Endothelial cell of umbilical vein (primary cell): ENCODE data around the gene ANXA2R. TPM values are rescaled to one million over a fixed set of nuclear protein-coding genes. Genes with fewer than 3 reads are reported as not detected.

Experiments used
- BruUV-seq: library from RNA; stranded (reverse); fragments of 400-500 nt; replicated peaks from 2 replicates; lab custom pipeline; 2021; lab: Mats Ljungman, UMichigan
- CTCF ChIA-PET: fragments of 300-600, 350-600 bp; sonication (Branson Sonifier 250); formaldehyde crosslinking; loops from one replicate; lab custom pipeline; 2021; ENCODE audit warnings: antibody characterized with exemption, inconsistent platforms; lab: Charles Lee
- POLR2A ChIA-PET: fragments of 300-600, 350-600 bp; sonication (Branson Sonifier 250); formaldehyde crosslinking; loops from one replicate; lab custom pipeline; 2021; ENCODE audit warnings: antibody characterized with exemption, inconsistent platforms; lab: Charles Lee
- DNase-seq: peaks from one replicate; pipeline ENCODE4 v3.0.0-alpha.2; 2011; ENCODE audit warnings: low read depth, low spot score
- FAIRE-seq: peaks from 2 replicates; lab custom pipeline; 2011; peaks lifted over from hg19 to GRCh38; lab: Jason Lieb, UNC
- H2AFZ ChIP-seq: 2 replicates; pipeline ENCODE4 v1.6.0; 2012; ENCODE audit warnings: low read depth, low read length, control low read depth, inconsistent platforms
- H3K27ac ChIP-seq: 2 replicates; pipeline ENCODE4 v1.5.1; 2011; ENCODE audit warnings: low read depth, mild to moderate bottlenecking, control low read depth, low read length, moderate library complexity; ENCODE audit not compliant: insufficient read depth
- H3K27me3 ChIP-seq, 2 experiments: 2 replicates each; pipeline versions ENCODE4 v1.6.0 to v1.6.1; 2011; ENCODE audit warnings: low read length in 2 of 2, mixed read lengths in 1 of 2; ENCODE audit not compliant: control insufficient read depth in 2 of 2, insufficient read depth in 2 of 2
- H3K36me3 ChIP-seq, 2 experiments: 2 replicates in 1 of 2; 3 replicates in 1 of 2; pipeline ENCODE4 v1.5.1; 2011; ENCODE audit warnings: low read length in 2 of 2, mild to moderate bottlenecking in 1 of 2, moderate library complexity in 1 of 2; ENCODE audit not compliant: control insufficient read depth in 2 of 2, insufficient read depth in 2 of 2; ENCODE audit errors: extremely low read depth in 1 of 2
- H3K4me1 ChIP-seq: 3 replicates; pipeline ENCODE4 v1.5.1; 2011; ENCODE audit warnings: mild to moderate bottlenecking, low read length; ENCODE audit not compliant: control insufficient read depth, insufficient read depth; ENCODE audit errors: extremely low read depth
- H3K4me2 ChIP-seq: 2 replicates; pipeline ENCODE4 v1.6.1; 2011; ENCODE audit warnings: low read length, control low read depth, mixed read lengths; ENCODE audit not compliant: insufficient read depth
- H3K4me3 ChIP-seq, 3 experiments: fragments of 200-600 bp in 1 of 3; sonication (generic), shearing (Covaris generic) in 1 of 3; replicated peaks in 1 of 3; 2 replicates each; pipeline ENCODE4 v1.5.1; 2011 to 2016; ENCODE audit warnings: control low read depth in 3 of 3, low read length in 3 of 3, mild to moderate bottlenecking in 2 of 3, inconsistent platforms in 1 of 3, low read depth in 1 of 3, moderate library complexity in 1 of 3; ENCODE audit not compliant: insufficient read depth in 1 of 3
- H3K79me2 ChIP-seq: 2 replicates; pipeline ENCODE4 v1.6.0; 2012; ENCODE audit warnings: low read length, inconsistent platforms; ENCODE audit not compliant: control insufficient read depth, insufficient read depth
- H3K9ac ChIP-seq: replicated peaks from 2 replicates; pipeline ENCODE3; 2011; ENCODE audit warnings: low read length, control low read depth; ENCODE audit not compliant: insufficient read depth; ENCODE audit errors: extremely low read depth
- H3K9me1 ChIP-seq: replicated peaks from 3 replicates; pipeline ENCODE4 v1.6.0; 2011; ENCODE audit warnings: mild to moderate bottlenecking, low read length; ENCODE audit not compliant: control insufficient read depth, insufficient read depth; ENCODE audit errors: extremely low read depth
- H3K9me3 ChIP-seq: replicated peaks from 2 replicates; pipeline ENCODE4 v1.5.1; 2012; ENCODE audit warnings: low read length, inconsistent platforms; ENCODE audit not compliant: control insufficient read depth, insufficient read depth
- H4K20me1 ChIP-seq: replicated peaks from 2 replicates; pipeline ENCODE3; 2011; ENCODE audit warnings: mild to moderate bottlenecking, low read length; ENCODE audit not compliant: control insufficient read depth, insufficient read depth; ENCODE audit errors: extremely low read depth
- EZH2 ChIP-seq: IDR thresholded peaks from 2 replicates; pipeline ENCODE4 v1.6.1; 2012; ENCODE audit warnings: borderline replicate concordance, low read depth, mild to moderate bottlenecking, moderate library complexity, low read length, inconsistent platforms; ENCODE audit not compliant: severe bottlenecking
- FOS ChIP-seq: IDR thresholded peaks from 2 replicates; pipeline ENCODE4 v1.6.1; 2011; ENCODE audit warnings: mild to moderate bottlenecking, low read length, moderate library complexity, borderline replicate concordance; ENCODE audit not compliant: insufficient read depth
- GATA2 ChIP-seq: IDR thresholded peaks from 2 replicates; pipeline ENCODE4 v1.7.0; 2011; ENCODE audit warnings: low read depth, mild to moderate bottlenecking, moderate library complexity, mixed read lengths, low read length; ENCODE audit not compliant: insufficient read length, insufficient read depth
- JUN ChIP-seq: IDR thresholded peaks from 2 replicates; pipeline ENCODE4 v1.6.1; 2011; ENCODE audit warnings: borderline replicate concordance, low read depth; ENCODE audit not compliant: insufficient read length, insufficient read depth
- MYC ChIP-seq: IDR thresholded peaks from one replicate; pipeline ENCODE4 v1.6.1; 2011; ENCODE audit warnings: mild to moderate bottlenecking, low read depth, low read length
- POLR2A ChIP-seq: IDR thresholded peaks from 2 replicates; pipeline ENCODE4 v1.6.1; 2012; ENCODE audit warnings: low read depth, mild to moderate bottlenecking, control low read depth, low read length
- POLR2AphosphoS5 ChIP-seq: IDR thresholded peaks from 2 replicates; pipeline ENCODE4 v1.6.1; 2012; ENCODE audit warnings: low read depth, mild to moderate bottlenecking, control low read depth, low read length, moderate library complexity; ENCODE audit not compliant: insufficient read depth
- dilution Hi-C: fragments of 300-500 bp; cut with MboI; formaldehyde crosslinking; loops from one replicate; pipeline ENCODE4 v1.15.0; 2019; ENCODE audit warnings: low sequenced_read_pairs; ENCODE audit not compliant: extremely low pct_ligation_motif_present
- intact Hi-C: fragments of 100-400 bp; cut with micrococcal nuclease; formaldehyde crosslinking; loops from one replicate; pipeline ENCODE4 v1.10.0; 2022
- polyA plus RNA-seq, 4 experiments: library from polyadenylated mRNA; depleted of rRNA in 3 of 4; stranded (reverse) in 3 of 4; unstranded in 1 of 4; fragments of >200 nt; gene quantifications; 2 replicates each; pipeline versions ENCODE4 v1.2.1 to v1.2.3, GENCODE V29; 2011 to 2012; ENCODE audit warnings: missing spikeins in 1 of 4
- total RNA-seq: library from RNA; stranded (reverse); gene quantifications from 2 replicates; pipeline ENCODE4 v1.2.3, GENCODE V29; 2021
- TF ChIP-seq, protein P1 (sequence below): IDR thresholded peaks from 2 replicates; pipeline ENCODE4 v1.6.1; 2011; ENCODE audit not compliant: insufficient read depth, insufficient read length

ANXA2R gene
- total and polyA plus RNA-seq, 2 donors (not counting 3 experiments of a cell fraction or from before 2014, with no cell fraction given), result 6.6 to 10.4 TPM

DNA sequence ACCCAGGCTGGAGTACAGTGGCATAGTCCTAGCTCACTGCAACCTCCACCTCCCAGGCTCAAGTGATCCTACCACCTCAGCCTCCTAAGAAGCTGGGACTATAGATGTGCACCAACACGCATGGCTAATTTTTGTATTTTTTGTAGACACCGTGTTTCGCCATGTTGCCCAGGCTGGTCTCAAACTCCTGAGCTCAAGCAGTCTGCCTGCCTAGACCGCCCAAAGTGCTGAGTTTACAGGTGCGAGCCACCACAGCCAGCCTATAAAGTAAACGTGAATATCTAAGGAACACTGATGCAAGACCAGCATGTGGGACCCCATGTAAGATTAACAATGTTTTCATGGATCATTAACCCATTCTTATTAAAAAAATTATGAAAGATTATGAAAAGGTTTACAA, 15.9 kb downstream of the ANXA2R start:
- H3K79me2 ChIP-seq, result no peaks in the 10 kb centered on the region
- H3K9me1 ChIP-seq, result no peaks in the 10 kb centered on the region
- H3K27me3 ChIP-seq, result no peaks in the 10 kb centered on the region
- H3K4me2 ChIP-seq, result no peak overlapping the region
- no peak for FAIRE-seq
- H4K20me1 ChIP-seq, result no peaks in the 10 kb centered on the region
- dilution Hi-C loops, result no loop called here
- no peak for DNase-seq
- no TSS peak for BruUV-seq
- no peak for TF ChIP-seq EZH2
- no peak for TF ChIP-seq JUN
- no peaks in the 10 kb centered on the region for H3K36me3 ChIP-seq
- no peak overlapping the region for H3K4me3 ChIP-seq
- ChIA-PET POLR2A (no interaction called here), CTCF (interaction anchor here (1.2 kb wide), 1 partner anchor 41 kb away, joined by 3 read pairs; no protein-coding TSS in a partner anchor)
- no peak overlapping the region for H2AFZ ChIP-seq
- no peaks in the 10 kb centered on the region for H3K9me3 ChIP-seq
- peaks cover 5% of the 10 kb centered on the region for H3K4me1 ChIP-seq
- H3K27ac ChIP-seq, result no peak overlapping the region
- H3K9ac ChIP-seq, result no peak overlapping the region
- intact Hi-C loops, result no loop called here

DNA sequence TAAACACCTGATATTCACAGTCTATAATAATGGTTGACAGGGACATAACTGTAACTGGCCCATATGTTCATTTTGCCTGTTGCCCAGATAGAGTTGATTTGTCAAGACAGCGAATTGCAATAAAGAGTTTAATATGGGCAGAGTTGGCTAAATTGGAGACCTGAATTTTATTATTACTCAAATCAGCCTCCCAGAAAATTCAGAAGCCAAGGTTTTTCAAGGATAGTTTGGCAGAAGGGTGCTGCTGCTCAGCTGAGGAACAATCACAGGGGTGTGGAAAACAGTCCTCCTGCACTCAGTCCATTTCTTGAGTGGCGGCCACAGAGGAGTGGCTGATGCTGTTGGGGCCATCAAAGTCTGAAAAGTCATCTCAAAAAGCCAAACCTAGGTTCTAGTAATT, 19.0 kb downstream of the ANXA2R start:
- no peaks in the 10 kb centered on the region for H3K9me1 ChIP-seq
- peaks cover 15% of the 10 kb centered on the region for H3K79me2 ChIP-seq
- no peak overlapping the region for H3K27ac ChIP-seq
- dilution Hi-C loops (no loop called here), intact Hi-C loops (no loop called here)
- H3K9me3 ChIP-seq, result no peaks in the 10 kb centered on the region
- no peak overlapping the region for H3K9ac ChIP-seq
- DNase-seq (no peak), FAIRE-seq (no peak)
- ChIA-PET POLR2A (interaction anchor here (0.7 kb wide), 1 partner anchor 11 kb away, joined by 3 read pairs; no protein-coding TSS in a partner anchor), CTCF (interaction anchor here (0.6 to 6.3 kb wide), 9 partner anchors 8 to 112 kb away, joined by 3 to 77 read pairs (median 31); no protein-coding TSS in a partner anchor)
- TF ChIP-seq POLR2AphosphoS5, result no peak
- TF ChIP-seq GATA2, result no peak
- TF ChIP-seq FOS, result no peak
- no peak for TF ChIP-seq MYC
- no peak for TF ChIP-seq POLR2A
- TF ChIP-seq, protein P1, sequence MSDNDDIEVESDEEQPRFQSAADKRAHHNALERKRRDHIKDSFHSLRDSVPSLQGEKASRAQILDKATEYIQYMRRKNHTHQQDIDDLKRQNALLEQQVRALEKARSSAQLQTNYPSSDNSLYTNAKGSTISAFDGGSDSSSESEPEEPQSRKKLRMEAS, result no peak
- TF ChIP-seq EZH2, result no peak
- H3K4me2 ChIP-seq, result no peak overlapping the region
- no TSS peak for BruUV-seq
- no peaks in the 10 kb centered on the region for H4K20me1 ChIP-seq
- no peak overlapping the region for H3K4me3 ChIP-seq
- H3K27me3 ChIP-seq, result no peaks in the 10 kb centered on the region
- no peak overlapping the region for H2AFZ ChIP-seq
- H3K36me3 ChIP-seq, result no peaks in the 10 kb centered on the region
- H3K4me1 ChIP-seq, result peaks cover 17% of the 10 kb centered on the region
